Fibroblast of skin of back (primary cell): ENCODE results near the gene SCGB2B2.
"Not testable (repeated sequence)": the region's sequence is repeated elsewhere in the genome, so short reads cannot be mapped to it uniquely, and the experiment has no call there.

Source experiments
- DNase-seq: peaks from one replicate; pipeline ENCODE4 v3.0.0-alpha.2; 2013

The SCGB2B2 gene

GRCh38 chr19:34668690-34669089 lies 8.3 kb downstream of the SCGB2B2 start:
- DNase-seq, result not testable (repeated sequence)

- DNase-seq, result not testable (repeated sequence)
Observed at GRCh38 chr19:34668077-34668689, 8.8 kb downstream of the SCGB2B2 start.

- peak; percentile 4 for DNase-seq
Observed at GRCh38 chr19:34667349-34668076, 9.4 kb downstream of the SCGB2B2 start.

GRCh38 chr19:34666958-34667265 lies 10.0 kb downstream of the SCGB2B2 start:
- DNase-seq, result no peak

GRCh38 chr19:34666200-34666957 lies 10.6 kb downstream of the SCGB2B2 start:
- no peak for DNase-seq

- not testable (repeated sequence) for DNase-seq
Observed at GRCh38 chr19:34665275-34665674, 11.7 kb downstream of the SCGB2B2 start.

- DNase-seq, result no peak
Observed at GRCh38 chr19:34664870-34665269, 12.1 kb downstream of the SCGB2B2 start.

- no peak for DNase-seq
Observed at GRCh38 chr19:34664168-34664567, 12.8 kb downstream of the SCGB2B2 start.

- DNase-seq, result no peak
Observed at GRCh38 chr19:34662919-34663318, 14.0 kb downstream of the SCGB2B2 start.

GRCh38 chr19:34661357-34661756 lies 15.6 kb downstream of the SCGB2B2 start:
- DNase-seq, result no peak

GRCh38 chr19:34655651-34656050 lies 21.3 kb downstream of the SCGB2B2 start:
- no peak for DNase-seq

GRCh38 chr19:34654796-34655195 lies 22.2 kb downstream of the SCGB2B2 start:
- no peak for DNase-seq

GRCh38 chr19:34651747-34652146 lies 25.2 kb downstream of the SCGB2B2 start:
- DNase-seq, result no peak

- DNase-seq, result no peak
Observed at GRCh38 chr19:34649886-34650543, 26.9 kb downstream of the SCGB2B2 start.

- DNase-seq, result no peak
Observed at GRCh38 chr19:34645551-34645950, 31.4 kb downstream of the SCGB2B2 start.

GRCh38 chr19:34644991-34645461 lies 31.9 kb downstream of the SCGB2B2 start:
- DNase-seq, result no peak

- no peak for DNase-seq
Observed at GRCh38 chr19:34642241-34642640, 34.7 kb downstream of the SCGB2B2 start.

GRCh38 chr19:34639491-34640085 lies 37.4 kb downstream of the SCGB2B2 start:
- DNase-seq, result peak; percentile 70

- no peak for DNase-seq
Observed at GRCh38 chr19:34633802-34634201, 43.2 kb downstream of the SCGB2B2 start.
